Left forelimb (tissue), 1 donor: ENCODE data around the gene FSTL1.
A peak's percentile ranks its signal among the peaks of the same experiment; 100 is the strongest.

Source experiments
- DNase-seq: peaks from one replicate; pipeline ENCODE4 v3.0.0-alpha.2; 2018; ENCODE audit warnings: low spot score

Gene FSTL1, protein sequence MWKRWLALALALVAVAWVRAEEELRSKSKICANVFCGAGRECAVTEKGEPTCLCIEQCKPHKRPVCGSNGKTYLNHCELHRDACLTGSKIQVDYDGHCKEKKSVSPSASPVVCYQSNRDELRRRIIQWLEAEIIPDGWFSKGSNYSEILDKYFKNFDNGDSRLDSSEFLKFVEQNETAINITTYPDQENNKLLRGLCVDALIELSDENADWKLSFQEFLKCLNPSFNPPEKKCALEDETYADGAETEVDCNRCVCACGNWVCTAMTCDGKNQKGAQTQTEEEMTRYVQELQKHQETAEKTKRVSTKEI

GRCh38 chr3:120450600-120451271, at the start of gene FSTL1:
TSS of gene FSTL1 (minus strand) at chr3:120450992. CDS start at chr3:120450746, 246 bp downstream.
- DNase-seq = peak; percentile 90

DNA sequence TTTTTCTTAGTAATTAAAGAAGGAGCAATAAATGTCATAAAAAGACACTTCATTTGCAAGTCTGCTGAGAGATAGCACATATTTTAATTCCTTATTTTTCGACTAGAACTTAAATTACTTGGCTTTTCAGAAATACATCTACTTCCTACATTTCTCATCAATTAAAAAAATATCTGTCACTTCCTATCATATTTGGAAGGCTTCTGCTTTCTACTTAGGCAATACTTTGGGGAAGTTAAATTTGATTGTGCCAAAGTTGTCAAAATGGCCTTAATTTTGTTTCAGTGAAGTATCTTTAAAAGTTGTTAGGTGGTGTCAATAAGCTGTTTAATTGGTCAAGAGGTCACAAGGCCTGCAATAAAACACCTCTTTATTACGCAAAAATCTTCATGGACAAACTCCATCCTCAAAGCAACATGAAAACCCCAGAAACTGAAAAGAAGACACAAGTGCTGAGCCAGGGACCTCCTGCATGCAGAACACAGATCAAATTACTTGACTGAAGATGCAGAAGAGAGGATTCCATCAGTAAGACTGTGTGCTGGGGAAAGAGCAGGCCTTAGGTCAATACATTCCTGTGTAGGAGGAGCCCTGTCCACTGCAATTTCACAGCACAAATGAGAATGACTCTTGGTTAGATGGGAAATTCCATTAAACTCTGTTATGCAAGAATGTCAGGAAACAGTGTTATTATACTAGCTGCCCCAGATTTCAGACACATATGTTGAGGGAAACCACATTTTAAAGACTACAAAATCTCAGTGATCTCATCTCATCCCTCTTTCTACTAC, 48.0 kb upstream of the FSTL1 start:
- DNase-seq = no peak

DNA sequence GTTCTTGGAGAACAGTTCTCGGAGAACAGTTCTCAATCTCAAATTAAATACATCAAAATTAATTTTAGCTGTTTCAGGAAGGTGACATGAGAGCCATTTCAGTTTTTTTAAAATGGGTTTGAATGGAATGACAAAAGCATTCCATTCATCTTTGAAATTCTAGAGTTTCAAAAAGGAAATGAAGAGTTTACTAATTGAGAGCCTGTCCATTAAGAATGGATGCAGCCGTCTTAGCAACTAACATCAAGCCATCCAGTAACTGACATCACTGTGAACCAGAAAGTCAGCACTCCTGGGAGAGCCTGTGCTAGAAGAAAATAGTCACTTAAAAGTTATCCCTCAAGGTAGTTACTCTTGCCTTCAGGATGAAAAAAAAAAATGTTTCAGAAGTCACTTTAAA, 47.0 kb upstream of the FSTL1 start:
- DNase-seq = no peak

DNA sequence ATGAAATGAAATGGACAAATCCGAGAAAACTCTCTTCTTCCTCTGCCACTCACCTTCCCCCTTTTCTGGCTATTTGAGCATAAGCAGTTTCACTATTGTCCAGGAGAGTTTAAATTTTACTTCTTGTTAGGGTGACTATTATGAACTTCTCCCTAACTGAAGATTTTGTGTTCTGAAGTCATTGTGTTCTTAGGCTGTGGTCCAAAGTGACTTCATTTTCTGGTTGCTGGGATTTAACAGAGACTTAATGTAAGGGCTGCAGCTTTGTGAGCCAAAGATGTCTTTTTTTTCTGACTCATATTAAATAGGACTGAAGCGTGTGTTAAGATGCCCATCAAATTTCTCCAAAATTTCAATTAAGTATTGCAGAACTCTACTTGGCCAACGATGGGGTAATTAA, 46.5 kb upstream of the FSTL1 start:
- no peak for DNase-seq

GRCh38 chr3:120496278-120497002, 45.6 kb upstream of the FSTL1 start:
- DNase-seq = no peak

DNA sequence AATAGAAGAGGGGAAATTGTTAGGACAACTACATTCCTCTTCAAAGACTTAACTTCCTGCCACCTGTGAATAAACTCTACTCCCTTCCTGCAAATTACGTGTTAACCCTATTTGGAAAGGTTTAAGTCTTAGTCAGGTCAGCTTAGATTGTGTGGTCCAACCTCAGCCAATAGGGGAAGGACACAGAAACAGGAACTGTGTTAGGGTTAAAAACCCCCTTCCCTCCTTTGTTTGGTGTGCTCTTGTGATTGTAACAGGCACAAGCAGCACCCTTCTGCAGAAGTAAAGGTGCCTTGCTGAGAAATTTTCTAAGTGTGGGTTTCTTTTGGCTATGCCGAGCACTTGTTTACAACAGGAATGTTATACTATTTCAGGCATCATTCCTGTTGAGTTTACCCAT, 45.0 kb upstream of the FSTL1 start:
- no peak for DNase-seq

DNA sequence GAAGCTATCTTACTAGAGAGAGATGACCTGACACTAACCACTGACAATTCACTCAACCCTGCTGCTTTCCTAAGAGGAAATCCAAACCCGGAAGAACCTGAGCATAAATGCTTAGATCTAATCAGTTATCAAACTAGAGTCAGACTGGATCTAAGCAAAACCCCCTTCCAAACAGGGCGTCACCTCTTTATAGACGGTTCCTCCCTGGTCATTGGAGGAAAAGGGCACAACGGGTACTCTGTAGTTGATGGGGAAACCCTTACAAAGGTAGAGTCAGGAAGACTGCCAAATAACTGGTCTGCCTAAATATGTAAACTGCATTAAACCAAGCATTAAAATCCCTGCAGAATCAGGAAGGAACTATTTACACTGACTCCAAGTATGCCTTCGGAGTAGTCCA, 41.3 kb upstream of the FSTL1 start:
- DNase-seq = no peak

GRCh38 chr3:120489421-120489820, 38.6 kb upstream of the FSTL1 start:
- DNase-seq = no peak

DNA sequence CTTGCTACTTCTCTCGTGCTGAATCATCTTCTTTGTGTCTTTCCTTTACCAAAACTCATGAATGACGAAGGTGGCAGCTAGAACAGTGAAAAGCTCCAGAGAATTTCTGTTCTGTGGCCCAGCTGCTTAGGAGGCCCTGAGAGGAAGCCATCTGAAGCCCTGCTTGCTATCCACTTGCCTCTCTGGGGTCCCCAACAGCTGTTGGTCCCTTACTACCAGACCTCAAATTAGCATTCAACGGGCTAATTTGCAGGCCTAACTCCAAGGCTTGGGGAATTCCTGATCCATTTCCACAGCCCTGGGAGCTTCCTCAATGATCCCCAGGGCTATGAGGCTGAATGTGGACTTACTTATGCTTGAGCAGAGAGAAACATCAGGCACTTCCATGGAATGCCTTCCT, 37.5 kb upstream of the FSTL1 start:
- DNase-seq = no peak

- DNase-seq = no peak
These were observed 36.4 kb upstream of the FSTL1 start for GRCh38 chr3:120487191-120487650.

DNA sequence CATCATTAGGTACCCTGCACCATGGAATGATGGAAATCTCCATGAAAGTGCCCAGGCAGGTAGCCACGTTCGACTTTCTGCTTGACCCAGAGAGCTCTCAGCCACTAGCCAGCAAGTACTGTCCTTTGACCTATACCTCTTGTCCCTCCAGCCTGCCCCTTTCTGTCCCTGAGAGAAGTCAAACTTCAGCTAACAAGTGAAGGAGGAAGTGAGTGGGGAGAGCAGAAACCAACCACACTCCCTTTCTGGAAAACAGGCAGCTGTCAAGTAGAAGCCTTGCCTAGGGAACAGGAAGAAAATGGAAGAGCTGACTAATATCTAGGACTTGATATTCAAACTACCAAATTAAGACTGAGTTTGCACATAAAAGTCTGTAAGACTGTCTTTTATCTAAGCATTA, 30.3 kb upstream of the FSTL1 start:
- no peak for DNase-seq

DNA sequence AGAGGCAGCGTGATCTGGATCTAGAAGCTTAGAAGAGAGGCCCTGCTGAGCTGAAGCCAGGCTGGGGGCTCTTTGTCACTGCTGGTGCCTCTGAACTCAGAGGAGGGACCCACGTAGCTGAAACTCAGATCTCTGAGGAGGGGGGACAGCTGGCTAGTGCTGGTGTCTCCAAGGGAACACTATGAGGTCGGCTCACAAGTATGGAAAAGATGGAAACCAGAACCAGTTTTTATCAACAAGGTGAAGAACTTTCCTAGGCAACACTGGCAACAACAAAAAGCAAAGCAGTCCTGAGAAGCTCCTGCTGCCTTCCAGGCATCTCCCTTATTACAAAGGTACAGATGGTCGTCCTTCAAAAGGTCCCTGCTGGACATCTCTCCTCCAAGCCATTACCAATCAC, 27.0 kb upstream of the FSTL1 start:
- no peak for DNase-seq

GRCh38 chr3:120475722-120476377, 25.1 kb upstream of the FSTL1 start:
- no peak for DNase-seq

GRCh38 chr3:120473896-120474675, 23.3 kb upstream of the FSTL1 start:
- DNase-seq = no peak

DNA sequence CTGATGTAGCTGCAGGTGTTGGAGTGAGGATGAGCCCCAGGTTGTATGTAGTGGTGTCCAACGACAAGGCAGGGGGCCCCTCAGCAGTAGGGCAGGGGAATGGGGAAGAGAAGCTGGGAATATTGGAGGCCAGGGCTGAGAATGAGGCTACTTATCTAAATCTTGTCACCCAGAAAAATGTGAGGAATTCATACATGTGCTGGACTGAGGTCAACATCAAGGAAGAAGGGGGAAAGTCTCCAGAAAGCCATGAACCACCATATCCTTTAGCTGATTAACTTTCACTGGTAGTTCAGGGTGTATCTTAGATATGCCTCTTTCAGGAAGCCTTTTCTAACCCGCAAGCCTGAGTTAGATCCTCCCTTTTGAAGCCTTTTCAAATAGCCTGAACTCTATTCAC, 22.6 kb upstream of the FSTL1 start:
- no peak for DNase-seq

DNA sequence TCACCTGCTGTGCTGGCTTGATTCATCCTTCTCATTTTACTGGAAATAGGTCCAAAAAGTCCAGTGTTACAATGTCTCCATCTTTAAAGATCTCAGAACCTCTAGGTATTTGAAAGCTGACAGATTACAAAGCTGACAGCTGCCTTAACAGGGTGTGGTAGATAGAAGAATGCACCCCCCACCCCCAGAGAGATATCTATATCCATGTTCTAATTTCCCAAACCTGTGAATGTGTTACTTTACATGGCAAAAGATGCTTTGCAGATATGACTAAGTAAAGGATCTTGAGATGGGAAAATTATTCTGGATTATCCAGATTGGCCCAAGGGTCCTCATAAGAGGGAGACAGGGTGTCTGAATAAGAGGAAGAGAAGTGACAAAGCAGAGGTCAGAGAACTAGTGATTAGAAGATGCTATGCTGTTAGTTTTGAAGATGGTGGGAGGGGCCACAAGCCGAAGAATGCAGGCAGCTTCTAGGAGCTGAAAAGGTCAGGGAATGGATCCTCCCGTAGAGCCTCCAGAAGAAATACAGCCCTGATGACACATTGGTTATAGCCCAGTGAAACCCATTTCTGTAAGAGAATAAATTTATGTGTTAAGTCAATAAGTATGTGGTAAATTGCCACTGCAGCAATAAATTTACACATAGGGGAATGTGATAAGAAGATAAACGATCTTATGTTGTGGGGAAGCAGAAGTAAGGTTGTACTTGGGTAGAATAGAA, 21.5 kb upstream of the FSTL1 start:
- DNase-seq = no peak

DNA sequence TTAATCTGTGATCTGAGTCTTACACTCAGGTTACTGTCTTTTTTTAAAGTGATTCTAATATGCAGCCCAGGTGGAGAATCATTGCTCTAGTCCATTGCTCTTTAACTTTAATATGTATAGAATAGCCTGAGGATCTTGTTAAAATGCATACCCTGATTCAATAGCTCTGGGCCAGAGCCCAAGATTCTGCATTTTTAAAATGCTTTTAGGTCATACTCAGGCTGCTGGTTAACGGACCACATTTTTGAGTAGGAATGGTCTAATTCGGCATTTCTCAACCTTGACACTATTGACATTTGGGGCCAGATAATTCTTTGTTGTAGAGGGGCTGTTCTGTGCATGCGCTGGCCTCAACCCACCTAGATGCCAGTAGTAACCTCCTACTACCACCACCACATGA, 20.9 kb upstream of the FSTL1 start:
- no peak for DNase-seq

DNA sequence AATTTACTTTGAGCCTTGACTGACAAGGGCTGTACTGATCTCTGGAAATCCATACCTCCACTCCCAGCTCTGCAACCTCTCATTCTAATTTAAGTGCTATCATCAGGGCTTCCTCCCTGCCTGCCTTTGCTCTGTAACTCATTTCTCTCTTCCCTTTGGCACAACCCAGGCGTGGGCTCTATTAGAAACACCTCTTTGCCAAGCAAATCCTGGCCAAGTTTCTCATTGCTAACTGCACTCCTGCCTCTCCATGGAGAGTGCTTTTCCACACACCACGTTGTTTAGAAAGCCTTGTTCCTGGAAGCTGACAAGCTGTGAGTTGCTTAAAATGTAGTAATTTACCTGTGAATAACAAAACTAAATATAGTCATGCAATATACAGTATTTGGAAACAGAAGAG, 20.1 kb upstream of the FSTL1 start:
- no peak for DNase-seq

DNA sequence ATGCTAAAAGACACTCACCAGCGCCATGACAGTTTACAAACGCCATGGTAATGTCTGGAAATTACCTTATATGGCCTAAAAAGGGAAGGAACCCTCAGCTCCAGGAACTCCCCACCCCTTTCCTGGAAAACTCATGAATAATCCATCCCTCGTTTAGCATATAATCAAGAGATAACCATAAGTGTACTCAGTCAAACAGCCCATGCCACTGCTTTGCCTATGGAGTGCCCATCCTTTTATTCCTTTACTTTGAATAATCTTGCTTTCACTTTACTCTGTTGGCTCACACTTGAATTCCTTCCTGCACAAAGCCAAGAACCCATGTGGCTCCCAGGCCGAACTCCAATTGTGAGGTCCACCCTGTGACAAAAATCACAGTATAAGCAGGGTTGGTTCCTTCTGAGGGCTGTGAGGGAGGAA, 19.1 kb upstream of the FSTL1 start:
- no peak for DNase-seq

GRCh38 chr3:120469440-120469839, 18.6 kb upstream of the FSTL1 start:
- DNase-seq = no peak
